Measurements from ENCODE around the gene ADCK1. TPM values are rescaled to one million over a fixed set of nuclear protein-coding genes. Genes with fewer than 3 reads are reported as not detected.
A peak's percentile ranks its signal among the peaks of the same experiment; 100 is the strongest.

Gene ADCK1, protein sequence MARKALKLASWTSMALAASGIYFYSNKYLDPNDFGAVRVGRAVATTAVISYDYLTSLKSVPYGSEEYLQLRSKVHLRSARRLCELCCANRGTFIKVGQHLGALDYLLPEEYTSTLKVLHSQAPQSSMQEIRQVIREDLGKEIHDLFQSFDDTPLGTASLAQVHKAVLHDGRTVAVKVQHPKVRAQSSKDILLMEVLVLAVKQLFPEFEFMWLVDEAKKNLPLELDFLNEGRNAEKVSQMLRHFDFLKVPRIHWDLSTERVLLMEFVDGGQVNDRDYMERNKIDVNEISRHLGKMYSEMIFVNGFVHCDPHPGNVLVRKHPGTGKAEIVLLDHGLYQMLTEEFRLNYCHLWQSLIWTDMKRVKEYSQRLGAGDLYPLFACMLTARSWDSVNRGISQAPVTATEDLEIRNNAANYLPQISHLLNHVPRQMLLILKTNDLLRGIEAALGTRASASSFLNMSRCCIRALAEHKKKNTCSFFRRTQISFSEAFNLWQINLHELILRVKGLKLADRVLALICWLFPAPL
- total RNA-seq (2016; rRNA removed; fragmentation: Illumina TruSeq; extraction: Trizol), result 2.1 and 3.9 TPM in 2 replicates
- total RNA-seq (2016; cell fraction: cytosol; rRNA removed; fragmentation: Illumina TruSeq; extraction: Trizol; ENCODE audit: low read depth), result 1.1 and 1.2 TPM in 2 replicates
- total RNA-seq (2016; cell fraction: insoluble cytoplasmic fraction; rRNA removed; fragmentation: Illumina TruSeq; extraction: Trizol), result 1.9 and 4.5 TPM in 2 replicates
- total RNA-seq (2016; cell fraction: membrane; rRNA removed; fragmentation: Illumina TruSeq; extraction: Trizol), result 1.4 TPM in 2 replicates
- 5.3 and 6.0 TPM in 2 replicates for total RNA-seq (2016; cell fraction: nucleus; rRNA removed; fragmentation: Illumina TruSeq; extraction: Trizol)
- 6.3 and 6.8 TPM in 2 replicates for polyA plus RNA-seq (2011; rRNA removed)
- 4.5 and 4.6 TPM in 2 replicates for polyA plus RNA-seq (2011; cell fraction: cytosol; rRNA removed)
- polyA plus RNA-seq (2011; cell fraction: nucleus; rRNA removed), result 24.8 and 27.0 TPM in 2 replicates
- polyA plus RNA-seq (2012), result 2.4 and 3.8 TPM in 2 replicates
- polyA plus RNA-seq (2016; cell fraction: cytosol; fragmentation: Illumina TruSeq; extraction: Trizol; ENCODE audit: low read depth), result 0.55 and 0.59 TPM in 2 replicates
- 2.4 and 2.5 TPM in 2 replicates for polyA plus RNA-seq (2016; cell fraction: insoluble cytoplasmic fraction; fragmentation: Illumina TruSeq; extraction: Trizol; ENCODE audit: low read depth)
- 1.4 and 1.6 TPM in 2 replicates for polyA plus RNA-seq (2016; cell fraction: membrane; fragmentation: Illumina TruSeq; extraction: Trizol; ENCODE audit: low read depth)
- polyA plus RNA-seq (2016; cell fraction: nucleus; fragmentation: Illumina TruSeq; extraction: Trizol; ENCODE audit: insufficient read depth, low read depth), result 9.5 and 12.3 TPM in 2 replicates
- 5.5 and 15.7 TPM in 2 replicates for polyA minus RNA-seq (2011; rRNA and poly(A)+ RNA removed; ENCODE audit: low replicate concordance)
- polyA minus RNA-seq (2011; cell fraction: cytosol; rRNA and poly(A)+ RNA removed), result 1.1 and 2.1 TPM in 2 replicates
- 2.7 and 11.4 TPM in 2 replicates for polyA minus RNA-seq (2011; cell fraction: nucleus; rRNA and poly(A)+ RNA removed)
- percentile 43 among the genes with signal in this experiment for Bru-seq, nascent RNA
- percentile 43 among the genes with signal in this experiment for BruChase-seq, experiment 1, labeled RNA remaining after a 6-hour chase
- percentile 45 among the genes with signal in this experiment for BruChase-seq, experiment 2, labeled RNA remaining after a 2-hour chase
- long read RNA-seq, experiment 1, partial matches to known transcripts, result 1 of 5 reads
- long read RNA-seq, experiment 1, other reads (novel, unspliced or antisense), result 1 of 5 reads
- long read RNA-seq, experiment 2, transcript ADCK1-201 (11 exons, 2,234 nt), result major isoform, 6 of 25 reads
- long read RNA-seq, experiment 2, partial matches to known transcripts, result 8 of 25 reads
- long read RNA-seq, experiment 2, other reads (novel, unspliced or antisense), result 11 of 25 reads

DNA sequence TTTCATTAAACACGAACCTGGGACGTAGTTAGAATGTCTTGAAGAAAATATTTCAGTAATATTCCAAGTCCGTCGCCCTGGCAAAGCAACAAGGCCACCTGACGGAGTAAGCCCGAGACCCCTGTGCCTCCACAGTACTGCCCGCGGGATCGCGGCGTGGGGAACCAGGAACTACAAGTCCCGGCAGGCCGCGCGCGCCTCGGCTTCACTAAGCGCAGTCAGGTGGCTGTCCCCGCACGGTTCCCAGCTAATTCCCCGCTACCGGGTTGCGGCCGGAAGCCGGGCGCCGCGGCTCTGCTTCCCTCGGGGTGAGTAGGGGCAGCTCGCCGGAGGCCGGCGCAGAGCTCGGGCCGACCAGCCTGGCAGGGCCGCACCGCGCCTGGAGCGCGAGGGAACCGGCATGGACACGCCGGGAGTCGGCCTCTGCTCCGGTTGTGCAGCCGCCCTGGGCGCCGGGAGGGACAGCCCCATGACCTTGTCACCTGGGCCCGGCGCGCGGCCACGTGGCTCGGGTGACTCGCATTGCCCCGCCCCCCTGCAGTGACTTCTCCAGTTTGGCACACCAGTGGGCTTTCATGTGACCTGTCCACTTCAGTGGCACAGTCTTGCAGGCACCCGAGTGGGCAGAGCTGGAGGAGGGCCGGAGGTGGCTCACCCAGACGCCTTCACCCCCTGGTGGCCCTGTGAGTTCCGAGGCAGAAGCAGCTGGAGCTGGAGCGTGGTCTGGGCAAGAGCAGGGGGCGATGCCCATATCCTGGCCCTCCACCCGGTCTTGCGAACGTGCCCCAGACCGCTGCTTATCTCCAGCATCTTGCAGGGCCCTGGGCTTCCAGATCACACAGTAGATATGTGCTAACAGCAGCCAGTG is at the start of gene ADCK1:
Gene ADCK1 (plus strand): TSS at position 247 of the 868 bp plus-strand sequence. CDS start 18,870 bp downstream, outside the sequence.
- H3K36me3 ChIP-seq (replicated peaks in 1 of 2; ENCODE audit: control insufficient read depth in 1 of 2, insufficient read depth in 2 of 2, low read length in 2 of 2), result no peaks in the 10 kb centered on the region
- no peaks in the 10 kb centered on the region for H3K79me2 ChIP-seq (ENCODE audit: insufficient read depth, low read length)
- peak within 1 kb of the TSS; percentile 98 for H3K4me2 ChIP-seq (ENCODE audit: low read depth, low read length)
- ATAC-seq, result peak; percentile 95
- H3K9me3 ChIP-seq (ENCODE audit: low read length), result no peaks in the 10 kb centered on the region
- peaks cover 46% of the 10 kb centered on the region for H3K4me1 ChIP-seq (ENCODE audit: insufficient read depth, low read length)
- BruUV-seq (replicated peaks), result TSS peak; percentile 76
- peak within 1 kb of the TSS; percentile 69 to 94 (median 84) for H3K4me3 ChIP-seq (replicated peaks in 1 of 3; ENCODE audit: insufficient read depth in 1 of 3, low read depth in 2 of 3, low read length in 3 of 3)
- ChIA-PET CTCF (ENCODE audit: low intra/inter-chr PET ratio, low total read pairs) (no interaction called here), POLR2A (interaction anchor here (0.9 to 2.0 kb wide), 6 partner anchors 9 to 91 kb away, joined by 3 to 7 read pairs (median 4); partner anchors contain the start of gene SNW1)
- no peaks in the 10 kb centered on the region for H4K20me1 ChIP-seq (ENCODE audit: insufficient read depth, low read length)
- peak within 1 kb of the TSS; percentile 83 for H3K27ac ChIP-seq (ENCODE audit: extremely low read length, insufficient read depth, low read length)
- intact Hi-C loops (cut with micrococcal nuclease; ENCODE audit: unreplicated experiment) (loop anchor here (1.0 kb wide), 1 partner anchor 39 kb away; the partner anchor contains the start of gene SNW1), in situ Hi-C loops (cut with HindIII; ENCODE audit: extremely low pct_ligation_motif_present, low pct_unique_long_range_greater_than_20kb) (no loop called here)
- peak within 1 kb of the TSS; percentile 85 for H3K9ac ChIP-seq (ENCODE audit: insufficient read depth, low read depth, low read length)
- 5% methylated on average over 10 of the region's 66 CpGs for WGBS (ENCODE audit: low lambda C conversion rate)
- DNase-seq (ENCODE audit: low spot score), result peak; percentile 68
- FAIRE-seq, result no peak
- H2AFZ ChIP-seq (ENCODE audit: low read length), result peak within 1 kb of the TSS; percentile 31
- H3K27me3 ChIP-seq (ENCODE audit: control insufficient read depth in 1 of 2, insufficient read depth in 2 of 2, low read length in 2 of 2), result no peaks in the 10 kb centered on the region
- TF ChIP-seq SRY (CRISPR knock-in tag; IDR thresholded peaks at IDR 0.05) (peak; percentile 92), SPEN (CRISPR knock-in tag; IDR thresholded peaks at IDR 0.05; ENCODE audit: low read depth) (peak; percentile 67; the same call in 1 of the 2 replicates), NPAS2 (CRISPR knock-in tag; IDR thresholded peaks at IDR 0.05; ENCODE audit: borderline replicate concordance) (peak; percentile 57; the same call in 1 of the 2 replicates), IRX3 (CRISPR knock-in tag; IDR thresholded peaks at IDR 0.05; ENCODE audit: borderline replicate concordance, low read depth) (no peak), ZBTB3 (CRISPR knock-in tag; IDR thresholded peaks at IDR 0.05; ENCODE audit: borderline replicate concordance, low read depth) (peak; percentile 61; the same call in 1 of the 2 replicates), ZNF674 (CRISPR knock-in tag; IDR thresholded peaks at IDR 0.05; ENCODE audit: low read depth) (peak; percentile 54; the same call in 1 of the 2 replicates), ZNF460 (CRISPR knock-in tag; IDR thresholded peaks at IDR 0.05; ENCODE audit: borderline replicate concordance) (peak; percentile 24; the same call in 1 of the 2 replicates)
- TF ChIP-seq, protein P1, sequence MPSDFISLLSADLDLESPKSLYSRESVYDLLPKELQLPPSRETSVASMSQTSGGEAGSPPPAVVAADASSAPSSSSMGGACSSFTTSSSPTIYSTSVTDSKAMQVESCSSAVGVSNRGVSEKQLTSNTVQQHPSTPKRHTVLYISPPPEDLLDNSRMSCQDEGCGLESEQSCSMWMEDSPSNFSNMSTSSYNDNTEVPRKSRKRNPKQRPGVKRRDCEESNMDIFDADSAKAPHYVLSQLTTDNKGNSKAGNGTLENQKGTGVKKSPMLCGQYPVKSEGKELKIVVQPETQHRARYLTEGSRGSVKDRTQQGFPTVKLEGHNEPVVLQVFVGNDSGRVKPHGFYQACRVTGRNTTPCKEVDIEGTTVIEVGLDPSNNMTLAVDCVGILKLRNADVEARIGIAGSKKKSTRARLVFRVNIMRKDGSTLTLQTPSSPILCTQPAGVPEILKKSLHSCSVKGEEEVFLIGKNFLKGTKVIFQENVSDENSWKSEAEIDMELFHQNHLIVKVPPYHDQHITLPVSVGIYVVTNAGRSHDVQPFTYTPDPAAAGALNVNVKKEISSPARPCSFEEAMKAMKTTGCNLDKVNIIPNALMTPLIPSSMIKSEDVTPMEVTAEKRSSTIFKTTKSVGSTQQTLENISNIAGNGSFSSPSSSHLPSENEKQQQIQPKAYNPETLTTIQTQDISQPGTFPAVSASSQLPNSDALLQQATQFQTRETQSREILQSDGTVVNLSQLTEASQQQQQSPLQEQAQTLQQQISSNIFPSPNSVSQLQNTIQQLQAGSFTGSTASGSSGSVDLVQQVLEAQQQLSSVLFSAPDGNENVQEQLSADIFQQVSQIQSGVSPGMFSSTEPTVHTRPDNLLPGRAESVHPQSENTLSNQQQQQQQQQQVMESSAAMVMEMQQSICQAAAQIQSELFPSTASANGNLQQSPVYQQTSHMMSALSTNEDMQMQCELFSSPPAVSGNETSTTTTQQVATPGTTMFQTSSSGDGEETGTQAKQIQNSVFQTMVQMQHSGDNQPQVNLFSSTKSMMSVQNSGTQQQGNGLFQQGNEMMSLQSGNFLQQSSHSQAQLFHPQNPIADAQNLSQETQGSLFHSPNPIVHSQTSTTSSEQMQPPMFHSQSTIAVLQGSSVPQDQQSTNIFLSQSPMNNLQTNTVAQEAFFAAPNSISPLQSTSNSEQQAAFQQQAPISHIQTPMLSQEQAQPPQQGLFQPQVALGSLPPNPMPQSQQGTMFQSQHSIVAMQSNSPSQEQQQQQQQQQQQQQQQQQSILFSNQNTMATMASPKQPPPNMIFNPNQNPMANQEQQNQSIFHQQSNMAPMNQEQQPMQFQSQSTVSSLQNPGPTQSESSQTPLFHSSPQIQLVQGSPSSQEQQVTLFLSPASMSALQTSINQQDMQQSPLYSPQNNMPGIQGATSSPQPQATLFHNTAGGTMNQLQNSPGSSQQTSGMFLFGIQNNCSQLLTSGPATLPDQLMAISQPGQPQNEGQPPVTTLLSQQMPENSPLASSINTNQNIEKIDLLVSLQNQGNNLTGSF (CRISPR knock-in tag; IDR thresholded peaks at IDR 0.05), result peak; percentile 46; the same call in 1 of the 2 replicates

Data from HepG2 (cell line).